Astrocyte (in vitro differentiated cells and primary cell): Measurements from ENCODE around the gene VRK2.

Source experiments
- CTCF ChIP-seq: IDR thresholded peaks from 2 replicates; pipeline ENCODE4 v1.5.1; 2011; ENCODE audit warnings: low read depth, mild to moderate bottlenecking, inconsistent platforms, low read length, moderate library complexity; ENCODE audit not compliant: insufficient read depth
- EZH2 ChIP-seq: IDR thresholded peaks from 2 replicates; pipeline ENCODE4 v1.6.1; 2012; ENCODE audit warnings: mild to moderate bottlenecking, low read length, inconsistent platforms; ENCODE audit not compliant: insufficient read depth

- TF ChIP-seq EZH2 (no peak), CTCF (no peak)
Observed at GRCh38 chr2:58131191-58132011, 84.8 kb downstream of the VRK2 start.
